ENCODE measurements around the gene PARD3. TPM values are rescaled to one million over a fixed set of nuclear protein-coding genes. Genes with fewer than 3 reads are reported as not detected.

PARD3 gene
- total RNA-seq, 2 donors from 2014 or later: 32.0 to 61.9 TPM

DNA sequence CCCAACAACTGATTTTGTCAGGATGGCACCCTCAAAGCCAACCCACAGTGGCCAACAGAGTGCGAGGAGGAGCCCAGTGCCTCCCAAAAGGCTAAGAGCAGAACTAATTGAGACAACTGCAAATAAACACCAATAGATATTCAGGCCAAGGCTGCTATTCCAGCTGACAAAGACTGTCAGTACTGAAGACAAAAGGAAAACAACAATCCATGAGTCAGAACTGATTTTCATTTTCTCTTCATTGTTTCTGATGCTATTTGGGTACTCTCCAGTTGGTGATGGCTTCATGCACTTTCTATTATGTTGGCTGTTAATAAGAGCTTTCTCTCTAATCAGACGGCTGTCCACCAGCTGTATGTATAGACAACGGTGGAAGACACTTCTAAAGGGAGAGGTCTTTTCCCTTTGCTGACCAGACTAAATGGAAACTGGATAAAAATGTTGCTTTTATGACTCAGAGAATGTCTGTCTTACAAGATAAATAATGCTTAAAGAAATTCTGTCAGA is 515.9 kb downstream of the PARD3 start:
- Histone ChIP-seq H3K4me3 (no peak overlapping the region), H3K9me3 (no peaks in the 10 kb centered on the region), H3K4me1 (replicated peaks) (no peaks in the 10 kb centered on the region), H3K27ac (no peak overlapping the region), H3K36me3 (no peaks in the 10 kb centered on the region), H3K27me3 (replicated peaks; ENCODE audit: insufficient read depth) (no peaks in the 10 kb centered on the region)
- 65% methylated on average over 3 of the region's 3 CpGs for WGBS
- TF ChIP-seq POLR2A (IDR thresholded peaks at IDR 0.05) (no peak), POLR2AphosphoS5 (IDR thresholded peaks at IDR 0.05) (no peak)
- TF ChIP-seq, protein P1, sequence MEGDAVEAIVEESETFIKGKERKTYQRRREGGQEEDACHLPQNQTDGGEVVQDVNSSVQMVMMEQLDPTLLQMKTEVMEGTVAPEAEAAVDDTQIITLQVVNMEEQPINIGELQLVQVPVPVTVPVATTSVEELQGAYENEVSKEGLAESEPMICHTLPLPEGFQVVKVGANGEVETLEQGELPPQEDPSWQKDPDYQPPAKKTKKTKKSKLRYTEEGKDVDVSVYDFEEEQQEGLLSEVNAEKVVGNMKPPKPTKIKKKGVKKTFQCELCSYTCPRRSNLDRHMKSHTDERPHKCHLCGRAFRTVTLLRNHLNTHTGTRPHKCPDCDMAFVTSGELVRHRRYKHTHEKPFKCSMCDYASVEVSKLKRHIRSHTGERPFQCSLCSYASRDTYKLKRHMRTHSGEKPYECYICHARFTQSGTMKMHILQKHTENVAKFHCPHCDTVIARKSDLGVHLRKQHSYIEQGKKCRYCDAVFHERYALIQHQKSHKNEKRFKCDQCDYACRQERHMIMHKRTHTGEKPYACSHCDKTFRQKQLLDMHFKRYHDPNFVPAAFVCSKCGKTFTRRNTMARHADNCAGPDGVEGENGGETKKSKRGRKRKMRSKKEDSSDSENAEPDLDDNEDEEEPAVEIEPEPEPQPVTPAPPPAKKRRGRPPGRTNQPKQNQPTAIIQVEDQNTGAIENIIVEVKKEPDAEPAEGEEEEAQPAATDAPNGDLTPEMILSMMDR (IDR thresholded peaks at IDR 0.05): no peak
- no peak for DNase-seq (ENCODE audit: low spot score)
- intact Hi-C loops (cut with DNase I): no loop called here

DNA sequence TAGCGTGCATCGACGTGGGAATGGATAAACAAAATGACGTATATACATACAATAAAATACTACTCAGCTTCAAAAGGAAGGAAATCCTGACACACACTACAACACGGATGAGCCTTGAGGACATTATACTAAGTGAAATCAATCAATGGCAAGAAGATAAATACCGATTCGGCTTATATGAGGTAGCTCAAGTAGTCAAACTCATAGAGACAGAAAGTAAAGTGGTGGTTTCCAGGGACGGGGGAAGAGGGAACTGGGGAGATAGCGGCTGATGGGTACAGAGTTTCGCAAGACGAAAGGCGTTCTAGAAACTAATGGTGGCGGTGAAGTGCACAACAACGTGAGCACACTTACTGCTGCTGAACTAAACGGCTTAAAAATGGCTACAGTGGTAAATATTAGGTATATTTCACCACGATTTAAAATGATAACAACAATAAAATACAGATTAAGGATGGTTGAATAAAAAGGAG is 516.7 kb downstream of the PARD3 start:
- Histone ChIP-seq H3K27ac (no peak overlapping the region), H3K9me3 (no peaks in the 10 kb centered on the region), H3K4me1 (replicated peaks) (no peaks in the 10 kb centered on the region), H3K36me3 (no peaks in the 10 kb centered on the region), H3K4me3 (no peak overlapping the region), H3K27me3 (replicated peaks; ENCODE audit: insufficient read depth) (no peaks in the 10 kb centered on the region)
- intact Hi-C loops (cut with DNase I): no loop called here
- 91% methylated on average over 16 of the region's 16 CpGs for WGBS
- TF ChIP-seq POLR2AphosphoS5 (IDR thresholded peaks at IDR 0.05) (no peak), POLR2A (IDR thresholded peaks at IDR 0.05) (no peak)
- TF ChIP-seq, protein P1 (IDR thresholded peaks at IDR 0.05): no peak
- no peak for DNase-seq (ENCODE audit: low spot score)

DNA sequence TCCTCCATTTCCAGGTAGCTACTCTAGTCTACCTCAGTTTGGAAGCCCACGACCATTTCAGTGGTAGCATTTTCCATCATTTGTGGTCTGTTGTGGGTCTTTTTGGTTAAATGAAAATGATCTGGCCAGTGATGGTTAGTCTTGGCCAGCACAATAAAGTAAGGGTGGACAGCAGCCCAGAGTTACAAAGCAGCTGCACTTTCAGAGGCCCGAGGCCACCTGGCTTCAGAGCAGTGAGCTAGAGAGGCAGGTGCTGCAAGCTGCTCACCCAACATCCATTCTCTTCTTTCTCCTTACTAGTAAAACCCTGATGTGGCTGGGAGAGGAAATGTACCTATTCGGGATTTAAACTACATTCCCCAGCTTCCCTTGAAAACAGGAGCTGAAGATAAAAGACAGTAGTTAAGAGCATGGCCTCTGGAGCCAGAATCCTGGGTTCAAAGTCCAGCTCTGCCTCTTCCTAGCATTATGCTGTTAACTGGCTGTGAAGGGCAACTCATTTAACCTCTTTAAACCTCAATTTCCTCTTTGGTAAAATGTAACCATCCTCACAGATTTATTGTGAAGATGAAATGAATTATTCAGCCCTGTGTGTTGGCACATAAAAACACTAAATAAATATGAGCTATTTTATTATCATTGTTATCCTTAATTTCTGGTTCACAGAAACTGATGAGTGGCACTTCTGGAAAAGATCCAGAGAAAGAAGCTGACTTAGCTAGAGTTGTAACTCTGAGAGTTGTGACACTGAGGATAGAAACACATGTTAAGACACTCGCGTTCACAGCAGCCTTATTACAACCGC is 517.4 kb downstream of the PARD3 start:
- no peak for TF ChIP-seq POLR2AphosphoS5 (IDR thresholded peaks at IDR 0.05)
- TF ChIP-seq, protein P1 (IDR thresholded peaks at IDR 0.05): no peak
- no peak for TF ChIP-seq POLR2A (IDR thresholded peaks at IDR 0.05)
- Histone ChIP-seq H3K4me3 (no peak overlapping the region), H3K27me3 (replicated peaks; ENCODE audit: insufficient read depth) (no peaks in the 10 kb centered on the region), H3K9me3 (no peaks in the 10 kb centered on the region), H3K27ac (no peak overlapping the region), H3K4me1 (replicated peaks) (no peaks in the 10 kb centered on the region), H3K36me3 (no peaks in the 10 kb centered on the region)
- intact Hi-C loops (cut with DNase I): no loop called here
- no peak for DNase-seq (ENCODE audit: low spot score)
- 73% methylated on average over 6 of the region's 6 CpGs for WGBS

DNA sequence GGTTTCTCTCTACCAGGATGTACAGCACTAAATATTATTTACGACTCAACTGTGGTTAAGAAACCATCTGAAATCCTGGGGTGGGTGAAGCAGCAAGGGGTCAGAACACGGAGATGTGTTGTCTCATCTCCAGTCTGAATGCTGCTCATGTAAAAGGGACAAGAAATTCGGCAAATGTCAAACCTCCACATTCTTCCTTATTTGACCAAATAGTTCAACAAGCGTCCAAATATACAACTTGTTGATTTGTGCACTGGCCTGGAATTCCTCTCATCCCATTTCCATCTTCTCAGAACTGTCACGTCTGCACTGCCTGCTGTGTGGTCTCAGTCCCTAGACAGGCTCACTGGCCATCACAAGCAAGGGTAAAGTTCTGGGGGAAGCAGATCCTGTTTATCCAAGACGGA is 520.0 kb downstream of the PARD3 start:
- 81% methylated on average over 6 of the region's 6 CpGs for WGBS

More for the DNA sequence above, 520.0 kb downstream of the PARD3 start:
- Histone ChIP-seq H3K27me3 (replicated peaks; ENCODE audit: insufficient read depth) (no peaks in the 10 kb centered on the region), H3K4me1 (replicated peaks) (no peaks in the 10 kb centered on the region), H3K4me3 (no peak overlapping the region), H3K27ac (no peak overlapping the region), H3K36me3 (no peaks in the 10 kb centered on the region), H3K9me3 (no peaks in the 10 kb centered on the region)
- TF ChIP-seq POLR2AphosphoS5 (IDR thresholded peaks at IDR 0.05): no peak
- TF ChIP-seq, protein P1 (IDR thresholded peaks at IDR 0.05): no peak
- TF ChIP-seq POLR2A (IDR thresholded peaks at IDR 0.05): no peak
- intact Hi-C loops (cut with DNase I): no loop called here
- no peak for DNase-seq (ENCODE audit: low spot score)
